Thoracic aorta (tissue), 2 donors: ENCODE measurements around the gene KMT2D. TPM values are rescaled to one million over a fixed set of nuclear protein-coding genes. Genes with fewer than 3 reads are reported as not detected.

Experiments
- ATAC-seq: fragments of 150-250 bp; one replicate; pipeline ENCODE4 v1.8.0; 2017; ENCODE audit warnings: low read depth; ENCODE audit not compliant: insufficient number of reproducible peaks, low FRiP score
- DNase-seq: peaks from one replicate; pipeline ENCODE4 v3.0.0-alpha.2; 2020; ENCODE audit warnings: low spot score
- H3K27ac ChIP-seq, 2 donors: fragments of 200-600 bp; sonication (generic); 1 replicate in 1 of 2; 2 replicates in 1 of 2; pipeline ENCODE4 v1.5.1; 2016; ENCODE audit warnings: mild to moderate bottlenecking in 2 of 2, moderate library complexity in 2 of 2
- H3K27me3 ChIP-seq: fragments of 200-600 bp; sonication (generic); replicated peaks from 2 replicates; pipeline ENCODE4 v1.6.0; 2016; ENCODE audit warnings: mild to moderate bottlenecking; ENCODE audit not compliant: insufficient read depth
- H3K36me3 ChIP-seq: fragments of 200-600 bp; sonication (generic); one replicate; pipeline ENCODE4 v1.5.1; 2016
- H3K4me1 ChIP-seq, 2 donors: fragments of 200-600 bp; sonication (generic); 1 replicate in 1 of 2; 2 replicates in 1 of 2; pipeline versions ENCODE4 v1.5.1 to v1.6.0; 2016; ENCODE audit warnings: low read depth in 2 of 2, mild to moderate bottlenecking in 1 of 2; ENCODE audit not compliant: control insufficient read depth in 1 of 2
- H3K4me3 ChIP-seq: fragments of 200-600 bp; sonication (generic); 2 replicates; pipeline ENCODE4 v1.5.1; 2016; ENCODE audit warnings: mild to moderate bottlenecking
- H3K9me3 ChIP-seq: fragments of 200-600 bp; sonication (generic); 2 replicates; pipeline ENCODE4 v1.5.1; 2016
- total RNA-seq, 2 donors: library from RNA; depleted of rRNA; stranded (reverse); fragments of >200 nt; gene quantifications; one replicate each; pipeline versions ENCODE4 v1.1.0 to v1.2.3, GENCODE V29; 2016
- TF ChIP-seq, protein P1 (sequence below): fragments of 200-600 bp; sonication (generic); IDR thresholded peaks from one replicate; pipeline ENCODE4 v1.5.1; 2019; ENCODE audit warnings: antibody characterized with exemption

Gene KMT2D
- total RNA-seq, 2 donors from 2014 or later, result 56.5 to 101 TPM

DNA sequence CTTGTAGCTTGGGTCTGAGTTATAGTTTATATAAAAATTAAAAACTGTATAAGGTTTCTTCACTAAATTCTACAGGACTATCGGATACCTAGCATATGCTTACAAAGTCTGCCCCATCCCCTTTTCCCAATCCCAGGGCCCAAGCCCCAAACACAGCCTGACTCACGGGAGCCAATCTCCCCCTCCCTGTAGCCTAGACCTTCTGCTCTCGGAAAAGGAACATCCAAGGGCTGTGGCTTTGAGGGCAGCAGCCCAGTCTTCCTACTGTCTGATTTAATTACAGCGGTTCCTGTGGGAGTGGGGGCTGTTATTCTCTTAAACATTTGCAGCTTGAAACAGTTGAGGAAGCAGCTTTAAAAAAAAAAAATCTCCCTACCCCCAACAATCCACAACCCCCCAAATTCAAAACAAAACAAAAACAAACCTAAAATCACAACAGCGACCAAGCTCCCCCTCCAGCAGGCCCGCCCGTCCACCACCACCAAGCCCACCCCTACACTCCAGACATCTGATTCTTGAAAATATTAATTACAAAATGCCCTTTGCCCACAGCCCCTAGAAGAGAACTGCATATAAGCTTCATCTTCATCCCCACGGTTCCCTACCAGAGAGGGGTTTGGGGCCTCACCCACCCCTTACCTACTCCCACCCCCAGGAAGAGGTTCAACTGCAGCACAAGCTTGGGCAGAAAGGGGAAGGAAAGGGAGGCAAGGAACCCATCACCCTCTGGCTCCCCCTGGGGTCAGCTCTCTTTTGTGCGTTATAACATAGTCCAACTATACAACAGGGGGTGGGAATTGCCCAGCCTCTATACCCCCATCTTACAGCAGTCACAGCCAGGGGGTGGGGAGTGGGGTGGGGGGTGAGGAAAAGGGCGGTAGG is 40.9 kb downstream of the KMT2D start:
- Histone ChIP-seq H3K9me3 (no peaks in the 10 kb centered on the region), H3K36me3 (peaks cover 14% of the 10 kb centered on the region), H3K27me3 (no peaks in the 10 kb centered on the region), H3K27ac (peak overlapping the region; percentile 90 to 95), H3K4me1 (peaks cover 10 to 12% of the 10 kb centered on the region in 2 donors), H3K4me3 (peak overlapping the region; percentile 90)
- ATAC-seq, result no peak
- TF ChIP-seq, protein P1, sequence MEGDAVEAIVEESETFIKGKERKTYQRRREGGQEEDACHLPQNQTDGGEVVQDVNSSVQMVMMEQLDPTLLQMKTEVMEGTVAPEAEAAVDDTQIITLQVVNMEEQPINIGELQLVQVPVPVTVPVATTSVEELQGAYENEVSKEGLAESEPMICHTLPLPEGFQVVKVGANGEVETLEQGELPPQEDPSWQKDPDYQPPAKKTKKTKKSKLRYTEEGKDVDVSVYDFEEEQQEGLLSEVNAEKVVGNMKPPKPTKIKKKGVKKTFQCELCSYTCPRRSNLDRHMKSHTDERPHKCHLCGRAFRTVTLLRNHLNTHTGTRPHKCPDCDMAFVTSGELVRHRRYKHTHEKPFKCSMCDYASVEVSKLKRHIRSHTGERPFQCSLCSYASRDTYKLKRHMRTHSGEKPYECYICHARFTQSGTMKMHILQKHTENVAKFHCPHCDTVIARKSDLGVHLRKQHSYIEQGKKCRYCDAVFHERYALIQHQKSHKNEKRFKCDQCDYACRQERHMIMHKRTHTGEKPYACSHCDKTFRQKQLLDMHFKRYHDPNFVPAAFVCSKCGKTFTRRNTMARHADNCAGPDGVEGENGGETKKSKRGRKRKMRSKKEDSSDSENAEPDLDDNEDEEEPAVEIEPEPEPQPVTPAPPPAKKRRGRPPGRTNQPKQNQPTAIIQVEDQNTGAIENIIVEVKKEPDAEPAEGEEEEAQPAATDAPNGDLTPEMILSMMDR, result no peak
- no peak for DNase-seq

DNA sequence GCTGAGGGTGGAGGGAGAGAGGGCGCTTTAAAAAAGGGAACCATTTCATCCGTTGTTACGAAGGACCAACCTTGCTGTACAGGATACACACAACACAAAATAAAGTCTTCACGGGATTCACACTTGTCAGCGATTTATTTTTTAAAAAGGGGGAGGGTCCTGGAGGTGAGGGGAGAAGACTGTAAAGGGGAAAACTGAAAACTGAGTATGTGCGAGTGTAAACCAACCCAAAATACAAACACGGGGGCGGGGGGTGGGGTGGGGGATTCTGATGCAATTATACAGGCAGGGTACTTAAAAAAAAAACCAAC is 41.5 kb downstream of the KMT2D start:
- H3K9me3 ChIP-seq, result no peaks in the 10 kb centered on the region
- H3K4me1 ChIP-seq, result peaks cover 10 to 12% of the 10 kb centered on the region in 2 donors
- H3K36me3 ChIP-seq, result peaks cover 13% of the 10 kb centered on the region
- DNase-seq (no peak), ATAC-seq (peak; percentile 38)
- no peaks in the 10 kb centered on the region for H3K27me3 ChIP-seq
- H3K27ac ChIP-seq, result peak overlapping the region; percentile 90 to 95
- H3K4me3 ChIP-seq, result peak overlapping the region; percentile 90
- TF ChIP-seq, protein P1, result no peak

DNA sequence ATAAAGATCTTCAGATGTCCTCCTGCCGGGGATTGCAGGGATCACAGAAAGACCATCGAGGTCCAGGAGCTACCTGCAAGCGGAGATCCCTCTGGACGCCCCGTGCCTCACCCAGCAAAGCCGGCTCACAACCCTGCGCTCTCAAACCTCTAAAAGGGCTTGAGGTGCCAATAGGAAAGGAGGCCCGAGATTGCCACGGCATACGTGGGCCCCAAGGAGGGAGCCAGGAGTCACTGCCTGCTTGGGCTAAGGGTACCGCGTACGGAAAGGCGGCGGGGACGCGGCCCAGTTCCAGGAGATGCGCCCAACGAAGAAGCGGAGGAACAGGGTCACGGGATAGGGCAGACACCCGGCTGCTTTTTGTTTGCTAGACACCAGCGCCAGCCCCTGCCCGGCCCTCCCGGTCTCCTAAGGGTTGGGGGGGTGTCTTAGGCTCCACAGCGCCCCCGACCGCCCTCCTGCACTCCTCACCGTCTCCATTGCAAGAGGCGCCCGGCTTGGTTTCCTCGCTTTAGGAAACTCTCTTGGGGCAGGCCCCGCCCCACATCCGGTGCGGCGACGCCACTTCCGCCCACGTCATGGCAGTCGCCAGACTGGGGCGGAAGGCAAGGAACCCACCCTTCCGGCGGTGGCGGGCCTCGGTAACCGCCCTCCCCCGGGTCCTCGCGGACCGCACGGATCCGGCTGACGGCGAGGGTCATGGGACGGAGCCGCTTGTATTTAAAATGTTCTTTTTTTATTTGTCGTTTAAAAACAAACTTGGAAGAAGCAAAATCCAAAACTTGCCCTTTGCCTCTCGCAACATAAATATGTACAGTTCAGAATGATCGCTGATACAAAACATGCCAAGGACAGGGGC is 42.1 kb downstream of the KMT2D start, which contains the start of gene PRKAG1:
Gene PRKAG1, minus strand, starts transcription at position 516 of the 859 bp plus-strand sequence. Its CDS starts 36 bp downstream, at position 480.
- Histone ChIP-seq H3K9me3 (no peaks in the 10 kb centered on the region), H3K27me3 (no peaks in the 10 kb centered on the region), H3K27ac (peak within 1 kb of the TSS; percentile 90 to 95), H3K36me3 (peaks cover 13% of the 10 kb centered on the region), H3K4me3 (peak within 1 kb of the TSS; percentile 90), H3K4me1 (peaks cover 10 to 12% of the 10 kb centered on the region in 2 donors)
- DNase-seq (peak; percentile 83), ATAC-seq (peak; percentile 79)
- TF ChIP-seq, protein P1, result peak; percentile 39

DNA sequence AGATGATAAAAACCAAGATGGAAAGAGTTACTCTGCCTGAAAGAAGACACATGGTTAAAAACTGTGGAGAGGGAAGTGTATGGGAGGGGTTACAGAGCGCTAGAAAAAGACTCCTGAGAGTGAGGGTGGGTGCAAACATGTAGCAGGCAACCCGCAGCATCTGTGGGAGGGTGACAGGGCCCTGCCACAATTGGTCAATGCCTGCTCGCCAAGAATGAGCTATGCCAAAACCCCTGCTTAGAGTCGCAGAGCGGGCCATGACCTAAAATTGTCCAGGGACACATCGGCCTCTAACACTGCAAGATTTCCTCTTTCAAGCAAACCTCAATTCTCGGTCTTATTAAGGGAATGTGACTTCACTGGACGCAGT is 42.7 kb downstream of the KMT2D start:
- H3K27me3 ChIP-seq, result no peaks in the 10 kb centered on the region
- TF ChIP-seq, protein P1, result no peak
- ATAC-seq, result peak; percentile 2
- H3K4me1 ChIP-seq, result peaks cover 10 to 12% of the 10 kb centered on the region in 2 donors
- no peaks in the 10 kb centered on the region for H3K9me3 ChIP-seq
- no peak for DNase-seq
- peak overlapping the region; percentile 90 for H3K4me3 ChIP-seq
- peak overlapping the region; percentile 90 to 95 for H3K27ac ChIP-seq
- H3K36me3 ChIP-seq, result peaks cover 14% of the 10 kb centered on the region

DNA sequence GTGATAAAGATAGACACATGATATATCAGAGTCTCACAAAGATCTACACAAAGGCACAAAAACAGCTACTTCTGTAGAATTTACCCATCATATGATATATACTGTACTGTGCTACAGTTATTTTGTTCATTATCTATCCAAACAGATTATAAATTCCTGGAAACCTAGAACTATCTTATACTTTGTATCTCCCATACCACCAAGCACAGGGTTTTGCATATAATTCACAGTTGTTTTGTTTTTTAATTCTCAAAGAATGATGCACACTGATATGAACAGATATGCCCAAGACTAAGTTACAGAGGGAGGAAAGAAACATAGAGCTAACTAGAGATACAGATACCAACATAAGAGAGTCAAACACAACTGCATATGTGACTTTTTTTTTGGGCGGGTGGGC is 45.4 kb downstream of the KMT2D start:
- no peaks in the 10 kb centered on the region for H3K9me3 ChIP-seq
- DNase-seq (no peak), ATAC-seq (no peak)
- H3K27ac ChIP-seq, result no peak overlapping the region
- no peaks in the 10 kb centered on the region for H3K27me3 ChIP-seq
- TF ChIP-seq, protein P1, result no peak
- peaks cover 10 to 12% of the 10 kb centered on the region in 2 donors for H3K4me1 ChIP-seq
- H3K4me3 ChIP-seq, result no peak overlapping the region
- H3K36me3 ChIP-seq, result peaks cover 18% of the 10 kb centered on the region
